Osteoblast (primary cell): Measurements from ENCODE around the gene DISC1. TPM values are rescaled to one million over a fixed set of nuclear protein-coding genes. Genes with fewer than 3 reads are reported as not detected.

Experiments
- DNase-seq: peaks from one replicate; pipeline ENCODE4 v3.0.0; 2011; ENCODE audit warnings: low spot score, mixed read lengths; ENCODE audit not compliant: insufficient read length; ENCODE audit errors: missing footprints
- H2AFZ ChIP-seq: 2 replicates; pipeline ENCODE4 v1.6.0; 2011; ENCODE audit warnings: mild to moderate bottlenecking, low read length
- H3K27ac ChIP-seq: 2 replicates; pipeline ENCODE4 v1.5.1; 2011; ENCODE audit warnings: mild to moderate bottlenecking, low read depth, low read length, moderate library complexity
- H3K27me3 ChIP-seq: 2 replicates; pipeline ENCODE4 v1.6.0; 2012; ENCODE audit warnings: mild to moderate bottlenecking, control low read depth, inconsistent platforms, low read length, moderate library complexity; ENCODE audit not compliant: insufficient read depth
- H3K36me3 ChIP-seq: 2 replicates; pipeline ENCODE4 v1.5.1; 2011; ENCODE audit warnings: mild to moderate bottlenecking, low read length, control low read depth, moderate library complexity; ENCODE audit not compliant: insufficient read depth
- H3K4me1 ChIP-seq: 2 replicates; pipeline ENCODE4 v1.5.1; 2011; ENCODE audit warnings: mild to moderate bottlenecking, low read length, control low read depth, moderate library complexity; ENCODE audit not compliant: insufficient read depth
- H3K4me2 ChIP-seq: 2 replicates; pipeline ENCODE4 v1.6.0; 2011; ENCODE audit warnings: mild to moderate bottlenecking, low read length; ENCODE audit not compliant: insufficient read depth
- H3K4me3 ChIP-seq: fragments of 200-600 bp; sonication (generic); 3 replicates; pipeline ENCODE4 v1.5.1; 2012; ENCODE audit warnings: mild to moderate bottlenecking, low read length, inconsistent platforms; ENCODE audit not compliant: insufficient read depth
- H3K79me2 ChIP-seq: 2 replicates; pipeline ENCODE4 v1.6.0; 2012; ENCODE audit warnings: mild to moderate bottlenecking, low read length, control low read depth, inconsistent platforms; ENCODE audit not compliant: insufficient read depth
- H3K9me3 ChIP-seq: 2 replicates; pipeline ENCODE4 v1.5.1; 2011; ENCODE audit warnings: low read depth, low read length, control low read depth
- H4K20me1 ChIP-seq: 2 replicates; pipeline ENCODE4 v1.6.0; 2012; ENCODE audit warnings: mild to moderate bottlenecking, low read length, control low read depth; ENCODE audit not compliant: insufficient read depth
- CTCF ChIP-seq: IDR thresholded peaks from 2 replicates; pipeline ENCODE4 v1.5.1; 2011; ENCODE audit warnings: mild to moderate bottlenecking, low read depth, low read length, moderate library complexity; ENCODE audit errors: extremely low read depth
- total RNA-seq: library from RNA; depleted of rRNA; stranded (reverse); fragments of >200 nt; gene quantifications from 2 replicates; pipeline ENCODE4 v1.2.3, GENCODE V29; 2012

Gene DISC1
- total RNA-seq, 1 donor, result 11.9 TPM

GRCh38 chr1:231601824-231602672 is 24.5 kb upstream of the DISC1 start:
- Histone ChIP-seq H3K4me3 (no peak overlapping the region), H3K79me2 (no peaks in the 10 kb centered on the region), H3K4me2 (peak overlapping the region; percentile 54), H4K20me1 (no peaks in the 10 kb centered on the region), H2AFZ (no peak overlapping the region), H3K36me3 (no peaks in the 10 kb centered on the region), H3K4me1 (peaks cover 5% of the 10 kb centered on the region), H3K27ac (no peak overlapping the region), H3K9me3 (no peaks in the 10 kb centered on the region), H3K27me3 (no peaks in the 10 kb centered on the region)
- peak; percentile 78 for DNase-seq
- TF ChIP-seq CTCF, result no peak

GRCh38 chr1:231602673-231602984 is 24.0 kb upstream of the DISC1 start:
- no peak overlapping the region for H3K4me3 ChIP-seq
- H3K27me3 ChIP-seq, result no peaks in the 10 kb centered on the region
- no peaks in the 10 kb centered on the region for H3K9me3 ChIP-seq
- no peaks in the 10 kb centered on the region for H4K20me1 ChIP-seq
- H3K79me2 ChIP-seq, result no peaks in the 10 kb centered on the region
- DNase-seq, result no peak
- H3K36me3 ChIP-seq, result no peaks in the 10 kb centered on the region
- H3K4me2 ChIP-seq, result peak overlapping the region; percentile 54
- TF ChIP-seq CTCF, result no peak
- no peak overlapping the region for H2AFZ ChIP-seq
- no peak overlapping the region for H3K27ac ChIP-seq
- H3K4me1 ChIP-seq, result peaks cover 5% of the 10 kb centered on the region

GRCh38 chr1:231603598-231604275 is 22.9 kb upstream of the DISC1 start:
- H3K4me2 ChIP-seq, result peak overlapping the region; percentile 94
- H3K4me1 ChIP-seq, result peaks cover 5% of the 10 kb centered on the region
- no peaks in the 10 kb centered on the region for H3K9me3 ChIP-seq
- H3K36me3 ChIP-seq, result no peaks in the 10 kb centered on the region
- H3K4me3 ChIP-seq, result peak overlapping the region; percentile 78
- peak; percentile 66 for DNase-seq
- TF ChIP-seq CTCF, result peak; percentile 79
- H2AFZ ChIP-seq, result peak overlapping the region; percentile 90
- no peaks in the 10 kb centered on the region for H3K79me2 ChIP-seq
- no peaks in the 10 kb centered on the region for H3K27me3 ChIP-seq
- no peaks in the 10 kb centered on the region for H4K20me1 ChIP-seq
- H3K27ac ChIP-seq, result peak overlapping the region; percentile 5

GRCh38 chr1:231604276-231604621 is 22.3 kb upstream of the DISC1 start:
- Histone ChIP-seq H2AFZ (no peak overlapping the region), H3K4me2 (peak overlapping the region; percentile 94), H3K27me3 (no peaks in the 10 kb centered on the region), H3K79me2 (no peaks in the 10 kb centered on the region), H3K36me3 (no peaks in the 10 kb centered on the region), H4K20me1 (no peaks in the 10 kb centered on the region), H3K4me3 (no peak overlapping the region), H3K9me3 (no peaks in the 10 kb centered on the region), H3K27ac (no peak overlapping the region), H3K4me1 (peaks cover 5% of the 10 kb centered on the region)
- DNase-seq, result no peak
- TF ChIP-seq CTCF, result no peak
